Measurements from ENCODE around the gene SPPL3.

The SPPL3 gene

GRCh38 chr12:120712610-120713009 lies 191.5 kb downstream of the SPPL3 start:
- no peaks in the 10 kb centered on the region for H3K27me3 ChIP-seq (replicated peaks; ENCODE audit: control insufficient read depth, insufficient read depth, low read length)
- no peak overlapping the region for H3K4me3 ChIP-seq (replicated peaks; ENCODE audit: low read depth, low read length)
- no peak for DNase-seq (ENCODE audit: extremely low read depth, insufficient read length)
- no peak for TF ChIP-seq CTCF (IDR thresholded peaks at IDR 0.05; ENCODE audit: insufficient read depth, low read length, poor library complexity, severe bottlenecking)
- peaks cover 8% of the 10 kb centered on the region for H3K36me3 ChIP-seq (ENCODE audit: control insufficient read depth, insufficient read depth, low read length)
